ENCODE data around the gene CCDC57.

- TF ChIP-seq EZH2phosphoT487 (IDR thresholded peaks at IDR 0.05): no peak
- no peak for TF ChIP-seq CTCF (IDR thresholded peaks at IDR 0.05)
- TF ChIP-seq EZH2 (IDR thresholded peaks at IDR 0.05): no peak
Measured at GRCh38 chr17:82114872-82115271, 97.8 kb downstream of the CCDC57 start.
